Fibroblast of peridontal ligament (primary cell): ENCODE data around the gene ANXA1.

Experiments used
- DNase-seq: peaks from one replicate; pipeline ENCODE4 v3.0.0-alpha.2; 2010; ENCODE audit errors: extremely low read depth

The ANXA1 gene, protein sequence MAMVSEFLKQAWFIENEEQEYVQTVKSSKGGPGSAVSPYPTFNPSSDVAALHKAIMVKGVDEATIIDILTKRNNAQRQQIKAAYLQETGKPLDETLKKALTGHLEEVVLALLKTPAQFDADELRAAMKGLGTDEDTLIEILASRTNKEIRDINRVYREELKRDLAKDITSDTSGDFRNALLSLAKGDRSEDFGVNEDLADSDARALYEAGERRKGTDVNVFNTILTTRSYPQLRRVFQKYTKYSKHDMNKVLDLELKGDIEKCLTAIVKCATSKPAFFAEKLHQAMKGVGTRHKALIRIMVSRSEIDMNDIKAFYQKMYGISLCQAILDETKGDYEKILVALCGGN

DNA sequence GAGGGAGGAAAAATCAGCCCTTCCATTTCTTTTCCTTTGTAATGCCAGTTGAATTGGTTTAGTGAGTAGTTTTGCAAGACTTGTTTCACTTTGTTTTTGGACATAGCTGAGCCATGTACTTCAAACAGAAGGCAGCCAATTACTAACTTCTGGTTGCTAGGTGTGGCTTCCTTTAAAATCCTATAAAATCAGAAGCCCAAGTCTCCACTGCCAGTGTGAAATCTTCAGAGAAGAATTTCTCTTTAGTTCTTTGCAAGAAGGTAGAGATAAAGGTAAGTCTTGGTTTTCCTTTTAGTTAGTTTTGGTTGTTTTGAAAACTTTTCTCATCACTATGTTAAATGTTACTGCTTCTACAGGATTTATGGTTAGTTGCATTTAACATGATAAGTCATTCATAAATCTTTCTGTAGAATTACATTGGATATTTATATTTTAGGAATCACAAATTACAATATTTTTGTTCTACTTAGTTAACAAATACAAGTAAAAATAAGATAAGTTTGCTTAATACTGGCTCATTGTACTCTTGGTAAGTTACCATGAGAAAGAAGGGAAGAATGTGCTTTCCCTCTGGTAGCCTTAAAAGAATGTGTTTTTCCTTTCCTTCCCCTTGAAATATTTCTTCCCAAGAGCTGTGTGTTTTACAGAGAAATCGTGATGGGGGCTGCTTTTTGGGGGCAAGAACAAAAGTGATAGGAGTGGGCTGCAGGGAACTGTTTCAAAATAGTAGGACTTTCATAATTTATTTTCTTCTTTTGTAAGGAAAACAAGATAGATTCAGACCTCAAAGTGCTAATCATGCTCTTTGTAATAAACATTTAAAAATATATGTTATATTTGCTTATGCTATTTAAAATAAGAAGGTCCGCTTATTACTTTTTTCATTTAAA lies at the start of gene ANXA1:
Gene ANXA1, plus strand, starts transcription at position 213 of the 890 bp plus-strand sequence. CDS start 6,671 bp downstream, outside the sequence.
- peak; percentile 96 for DNase-seq

DNA sequence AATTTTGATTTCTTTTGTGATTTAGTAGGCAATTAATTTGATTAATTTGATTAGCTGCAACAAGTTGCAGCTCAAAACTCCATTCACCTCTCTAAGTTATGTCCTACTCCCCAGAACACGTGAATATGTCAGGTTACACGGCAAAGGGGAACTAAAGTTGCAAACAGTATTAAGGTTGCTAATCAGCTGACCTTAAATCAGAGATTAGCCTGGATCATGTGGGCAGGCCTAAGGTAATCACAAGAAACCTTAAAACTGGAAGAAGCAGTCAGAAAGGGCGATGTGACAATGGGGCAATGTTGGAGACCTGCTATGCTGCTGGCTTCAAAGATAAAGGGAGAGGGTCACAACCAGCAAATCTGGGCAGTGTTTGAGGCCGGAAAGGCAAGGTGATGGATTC lies 47.3 kb upstream of the ANXA1 start:
- DNase-seq: no peak

DNA sequence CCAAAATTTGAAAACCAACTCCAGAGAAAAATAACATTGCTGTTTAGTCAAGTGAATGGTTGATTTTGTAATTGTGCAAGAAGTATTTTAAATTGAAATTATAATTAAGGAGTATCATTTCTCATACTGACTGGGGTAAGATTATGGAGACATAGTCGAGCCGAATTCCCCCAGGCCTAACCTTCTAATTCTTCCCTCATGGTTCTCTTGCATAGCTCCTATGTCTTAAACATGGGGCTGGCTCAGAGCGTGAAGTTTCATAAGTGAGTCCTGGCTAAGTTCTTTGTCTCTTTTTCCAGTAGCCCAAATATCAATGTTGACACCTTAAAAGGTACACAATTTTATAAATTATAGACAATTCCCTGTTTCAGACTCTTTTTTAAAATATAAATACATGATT lies 46.7 kb upstream of the ANXA1 start:
- DNase-seq: no peak

DNA sequence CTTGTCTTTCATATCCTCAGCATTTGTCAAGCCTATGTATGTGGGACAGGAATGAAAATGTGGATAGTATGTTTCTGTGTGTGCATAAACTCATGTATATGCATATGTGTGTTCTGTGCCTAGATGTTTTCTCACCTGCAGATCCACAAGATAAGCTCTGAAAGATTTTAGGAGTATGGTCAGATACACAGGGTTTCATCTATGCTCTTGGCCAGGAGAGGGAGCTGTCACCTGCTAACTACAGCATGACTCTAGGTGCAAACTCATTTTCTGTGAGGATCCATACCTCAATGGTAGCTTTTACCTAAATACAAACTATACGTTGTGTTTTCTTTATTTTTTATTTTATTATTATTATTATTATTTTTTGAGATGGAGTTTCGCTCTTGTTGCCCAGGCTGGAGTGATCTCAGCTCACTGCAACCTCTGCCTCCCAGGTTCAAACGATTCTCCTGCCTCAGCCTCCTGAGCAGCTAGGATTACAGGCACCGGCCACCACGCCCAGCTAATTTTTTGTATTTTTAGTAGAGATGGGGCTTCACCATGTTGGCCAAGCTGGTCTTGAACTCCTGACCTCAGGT lies 44.1 kb upstream of the ANXA1 start:
- DNase-seq: peak; percentile 76

DNA sequence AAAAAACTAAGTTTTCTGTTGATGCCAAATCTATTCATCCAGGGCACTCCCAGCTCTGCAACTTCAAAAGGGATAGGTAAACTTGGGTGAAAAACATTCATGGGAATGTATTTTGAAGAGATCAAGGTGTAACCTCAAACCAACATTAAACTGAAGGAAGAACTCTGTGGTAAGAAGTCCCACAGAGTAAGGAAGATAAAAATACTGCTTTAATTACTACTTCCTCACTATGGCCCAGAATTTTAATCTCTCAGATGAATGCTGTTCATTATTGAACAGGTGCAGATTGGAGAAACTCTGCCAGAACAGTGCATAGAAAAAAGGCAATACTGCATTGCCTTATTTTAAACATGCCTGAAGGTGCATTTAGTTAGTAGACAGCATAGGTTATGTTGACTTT lies 37.6 kb upstream of the ANXA1 start:
- no peak for DNase-seq

DNA sequence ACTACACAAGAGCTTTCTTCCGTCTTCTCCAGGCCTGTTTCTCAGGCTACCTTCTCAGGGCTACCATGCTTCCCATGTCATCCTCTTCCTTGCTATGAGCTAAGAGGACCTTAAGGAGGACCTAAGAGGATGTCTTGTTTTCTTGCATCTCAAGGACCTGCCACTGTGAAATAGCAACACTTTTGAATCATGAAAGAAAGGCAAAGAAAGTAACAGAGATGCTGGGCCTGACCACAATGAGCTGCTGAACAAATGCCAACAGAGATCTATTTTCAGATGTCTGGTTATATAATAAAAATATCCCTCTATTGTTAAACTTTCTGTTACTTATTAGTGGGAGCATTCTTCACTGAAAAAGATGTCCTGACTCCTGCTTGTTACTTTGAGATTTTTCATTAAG lies 36.7 kb upstream of the ANXA1 start:
- DNase-seq: peak; percentile 65

DNA sequence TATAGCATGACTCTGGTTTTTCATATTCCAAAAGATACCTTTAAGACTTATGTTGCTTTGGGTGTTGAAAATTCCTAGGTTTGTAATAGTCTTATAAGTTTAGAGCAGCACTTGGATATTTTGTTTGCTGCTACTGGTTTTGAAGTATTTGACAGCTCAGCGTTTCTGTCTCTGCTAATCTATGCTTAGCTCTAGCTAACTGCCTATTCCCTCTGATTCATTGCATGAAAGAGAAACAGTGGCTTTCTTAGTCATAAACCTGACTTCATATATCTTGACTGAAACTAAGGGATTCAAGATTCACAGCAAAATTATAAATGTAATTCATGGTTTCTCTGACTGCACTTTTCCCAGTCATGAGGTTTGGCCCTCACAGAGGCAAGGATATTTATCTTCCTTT lies 35.6 kb upstream of the ANXA1 start:
- peak; percentile 87 for DNase-seq

DNA sequence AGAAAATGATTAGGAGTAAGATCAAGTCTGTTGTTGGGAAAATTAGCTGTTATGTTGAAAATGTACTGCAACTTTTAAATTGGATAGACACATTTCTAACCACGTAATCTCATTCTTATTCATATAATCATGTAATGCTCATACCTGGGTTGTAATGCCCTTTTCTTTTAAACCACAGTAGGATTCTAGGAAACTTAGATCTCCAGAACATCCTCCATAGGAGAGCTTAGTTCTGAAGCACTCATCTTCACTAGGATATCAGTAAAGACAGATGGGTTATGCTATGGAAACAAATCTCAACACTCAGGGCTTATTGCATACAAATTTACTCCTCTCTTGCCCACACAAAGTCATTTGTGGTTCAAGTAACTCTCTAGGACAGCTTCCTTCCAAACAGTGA lies 34.8 kb upstream of the ANXA1 start:
- no peak for DNase-seq

DNA sequence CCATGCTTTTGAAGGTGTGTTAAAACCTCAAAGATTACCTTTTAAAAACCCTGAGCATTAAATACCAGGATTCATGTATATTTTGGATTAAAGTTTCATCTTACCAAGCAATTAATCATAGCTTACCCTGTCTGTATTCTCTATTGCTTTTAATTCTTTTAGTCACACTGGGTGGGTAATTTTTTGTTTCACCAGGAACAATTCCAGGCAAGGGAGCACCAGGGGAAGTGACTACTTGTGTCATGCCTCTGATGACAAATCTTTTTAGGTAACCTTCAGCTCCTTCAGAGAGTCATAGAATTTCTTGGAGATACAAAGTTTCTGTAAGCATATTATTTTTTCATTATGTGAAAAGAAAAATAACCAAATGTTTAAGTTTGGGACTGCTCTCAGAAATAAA lies 33.4 kb upstream of the ANXA1 start:
- DNase-seq: no peak

DNA sequence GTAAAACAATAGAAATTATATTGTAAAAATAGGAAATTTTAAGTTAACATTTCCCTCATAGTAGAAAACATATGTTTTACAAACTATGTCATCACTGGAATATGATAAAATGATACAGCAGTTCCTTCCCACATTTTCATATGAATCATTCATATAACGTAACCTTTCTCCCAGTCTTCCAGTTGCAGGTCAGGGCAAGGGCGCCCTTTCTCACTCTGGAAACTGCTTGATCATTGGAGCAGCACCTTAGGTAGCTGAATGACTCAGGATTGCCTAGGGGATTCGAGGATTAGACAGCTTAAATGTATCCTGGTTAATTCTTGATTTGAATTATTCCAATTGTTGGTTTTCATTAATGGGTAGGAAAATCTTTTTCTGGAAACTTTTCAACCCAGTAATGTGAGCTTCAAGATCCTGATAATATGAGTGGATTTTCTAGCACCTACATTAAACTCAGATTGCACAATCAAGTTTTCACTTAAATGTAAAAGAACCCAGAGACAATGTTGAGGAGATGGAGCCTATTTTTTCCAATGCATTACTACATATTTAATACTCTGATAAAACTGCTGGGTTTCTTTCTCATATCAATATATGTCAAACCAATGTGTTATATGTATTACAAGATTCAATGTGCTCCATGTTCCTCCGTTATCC lies 32.6 kb upstream of the ANXA1 start:
- peak; percentile 89 for DNase-seq

DNA sequence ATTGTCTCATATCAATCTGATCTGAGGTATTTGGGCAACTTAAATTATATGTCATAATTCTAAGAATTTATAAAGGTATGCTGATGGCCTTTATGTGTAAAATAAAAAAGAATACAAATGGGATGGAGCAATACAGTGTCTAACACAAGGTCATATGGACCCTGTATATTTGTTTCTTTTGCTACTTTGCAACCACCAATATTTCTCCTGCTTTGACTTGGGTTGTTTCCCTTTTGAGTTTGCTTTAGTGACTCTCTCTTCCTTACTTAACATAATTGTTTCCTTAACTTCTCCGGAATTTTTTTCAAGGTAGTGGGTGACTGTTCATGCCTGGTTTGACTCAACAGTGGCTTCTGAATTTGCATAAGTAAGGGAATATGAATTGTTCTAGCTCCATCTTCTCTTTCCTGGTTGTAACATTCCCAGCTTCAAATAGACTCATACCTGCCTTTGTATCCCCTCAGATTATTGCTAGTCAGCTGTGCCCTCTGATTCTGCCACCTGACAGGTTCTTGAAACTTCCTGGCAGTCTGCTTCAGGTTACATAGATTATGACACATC lies 30.2 kb upstream of the ANXA1 start:
- DNase-seq: no peak

DNA sequence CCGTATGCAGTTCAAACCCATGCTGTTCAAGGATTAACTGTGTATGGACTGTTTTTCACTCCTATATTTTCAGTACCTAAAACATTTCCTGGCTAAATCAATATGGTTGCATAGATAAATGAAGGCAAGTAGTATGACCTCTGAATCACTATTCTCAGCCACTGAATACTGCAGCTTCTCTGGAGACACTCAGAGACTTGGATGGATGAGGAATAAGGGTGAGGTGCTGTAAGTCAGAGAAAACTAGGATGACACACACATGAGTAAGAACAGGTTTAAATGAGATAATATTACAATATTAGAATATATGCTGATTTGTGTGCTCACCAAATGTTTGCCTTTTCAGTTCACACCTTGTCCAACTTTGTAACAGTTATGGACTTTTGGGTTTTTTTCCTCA lies 26.0 kb upstream of the ANXA1 start:
- DNase-seq: no peak

DNA sequence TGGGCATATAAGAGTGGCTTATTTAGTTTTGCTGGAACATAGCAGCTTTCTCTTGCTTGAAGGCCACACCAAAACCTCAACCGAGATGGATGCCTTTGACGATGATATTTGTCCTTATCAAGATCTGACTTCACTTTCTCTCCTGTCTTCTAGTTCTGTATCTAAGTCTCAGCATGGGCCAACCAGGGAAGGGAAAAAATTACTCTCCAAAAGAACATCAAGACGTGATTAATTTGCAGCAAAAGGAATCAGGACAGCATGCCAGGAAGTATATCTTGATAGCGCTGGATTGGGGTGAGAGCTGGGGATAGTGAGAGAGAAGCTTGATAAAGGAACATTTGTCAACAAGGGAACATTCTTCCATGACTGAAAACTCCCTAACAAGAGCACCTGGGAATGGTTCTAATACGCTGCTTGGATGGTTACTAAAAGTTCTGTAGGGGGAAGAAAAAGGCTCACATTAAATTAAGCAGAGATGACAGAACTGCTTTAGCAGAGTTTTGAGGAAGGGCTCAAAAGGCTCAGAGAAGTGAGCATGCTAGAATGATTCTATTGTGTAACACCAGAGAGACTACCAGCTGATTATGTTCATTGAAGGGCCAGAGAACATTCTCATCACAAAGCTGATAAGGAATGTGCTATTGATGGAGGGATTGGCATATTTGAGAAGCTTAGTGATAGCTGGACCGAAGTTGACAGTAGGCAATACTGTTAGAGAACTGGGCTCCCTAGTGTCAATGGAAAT lies 21.6 kb upstream of the ANXA1 start:
- no peak for DNase-seq

DNA sequence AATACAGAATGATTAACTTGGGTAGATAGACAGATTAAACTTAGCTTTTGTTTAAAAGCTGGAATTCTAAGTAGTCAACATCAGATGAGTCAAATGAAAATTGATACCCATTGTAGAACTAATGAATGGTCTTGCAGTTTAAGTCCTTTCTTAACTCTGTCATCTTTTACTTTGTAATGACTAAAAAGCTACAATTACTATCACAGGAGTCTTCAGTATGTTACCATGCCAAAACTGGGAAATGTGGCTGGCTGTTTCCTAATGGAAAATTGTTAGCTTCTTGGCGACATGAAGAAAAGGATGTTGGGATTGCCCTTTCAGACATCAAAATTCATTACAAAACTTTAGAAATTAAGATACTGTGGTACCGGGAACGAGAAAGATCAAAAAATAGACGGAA lies 20.2 kb upstream of the ANXA1 start:
- DNase-seq: no peak

DNA sequence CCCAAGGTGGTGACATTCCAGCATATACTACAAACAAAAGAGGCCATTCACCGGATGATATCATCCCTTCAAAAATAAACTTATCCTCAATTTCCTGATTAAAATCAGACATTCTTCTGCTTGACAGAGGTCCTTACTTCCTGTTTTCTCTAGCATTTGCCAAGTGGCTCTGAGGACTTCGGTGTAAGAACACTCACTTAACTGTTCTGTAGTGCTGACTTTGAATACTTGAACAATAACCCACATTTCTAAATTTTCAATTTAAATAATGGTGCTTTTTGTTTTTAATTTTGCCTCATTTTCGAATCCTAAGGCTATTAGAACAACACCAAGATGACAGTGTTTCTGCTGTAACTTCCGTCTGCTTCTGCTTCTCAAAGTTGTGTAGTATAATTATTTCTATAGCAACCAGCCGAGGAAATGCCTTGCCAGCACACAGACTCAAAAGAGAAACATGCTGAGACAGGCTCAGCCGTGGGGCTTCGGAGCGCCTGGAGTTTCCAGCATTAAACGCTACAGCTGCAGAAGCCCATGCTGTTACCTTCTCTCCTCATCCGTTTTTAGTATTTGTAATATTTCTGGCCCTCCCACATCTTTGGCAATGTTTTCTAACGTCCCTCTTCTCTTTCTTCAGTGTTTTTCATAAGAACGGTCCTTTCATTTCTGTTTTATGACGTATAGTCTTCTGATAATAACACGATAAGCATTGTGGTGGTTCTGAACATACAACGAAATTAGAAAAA lies 19.5 kb upstream of the ANXA1 start:
- DNase-seq: peak; percentile 91

DNA sequence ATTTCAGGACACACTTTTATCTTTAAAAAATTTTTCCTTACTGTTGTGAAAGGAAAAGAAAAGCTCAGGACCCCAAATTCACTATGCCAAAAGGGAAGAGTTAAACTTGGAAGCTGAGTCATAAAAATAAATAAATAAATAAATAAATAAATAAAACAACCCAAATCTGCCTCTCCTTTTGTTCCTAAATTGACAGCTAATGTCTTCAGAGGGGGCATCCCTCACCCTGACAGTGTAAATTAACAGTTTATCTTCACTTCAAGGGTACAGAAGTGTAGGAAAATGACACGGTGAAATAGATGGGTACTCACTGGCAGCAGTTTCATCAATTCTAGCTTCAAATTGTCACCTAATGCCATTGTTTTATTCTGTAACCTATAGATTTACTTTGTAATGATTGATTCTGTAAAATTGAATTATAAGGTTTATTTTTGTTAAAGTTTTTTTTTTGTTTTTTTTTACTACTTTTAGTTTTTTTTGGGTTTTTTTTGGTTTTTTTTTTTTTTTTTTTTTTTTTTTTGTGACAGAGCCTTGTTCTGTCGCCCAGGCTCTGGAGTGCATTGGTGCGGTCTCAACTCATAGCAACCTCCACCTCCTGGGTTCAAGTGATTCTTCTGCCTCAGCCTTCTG lies 18.5 kb upstream of the ANXA1 start:
- DNase-seq: no peak

DNA sequence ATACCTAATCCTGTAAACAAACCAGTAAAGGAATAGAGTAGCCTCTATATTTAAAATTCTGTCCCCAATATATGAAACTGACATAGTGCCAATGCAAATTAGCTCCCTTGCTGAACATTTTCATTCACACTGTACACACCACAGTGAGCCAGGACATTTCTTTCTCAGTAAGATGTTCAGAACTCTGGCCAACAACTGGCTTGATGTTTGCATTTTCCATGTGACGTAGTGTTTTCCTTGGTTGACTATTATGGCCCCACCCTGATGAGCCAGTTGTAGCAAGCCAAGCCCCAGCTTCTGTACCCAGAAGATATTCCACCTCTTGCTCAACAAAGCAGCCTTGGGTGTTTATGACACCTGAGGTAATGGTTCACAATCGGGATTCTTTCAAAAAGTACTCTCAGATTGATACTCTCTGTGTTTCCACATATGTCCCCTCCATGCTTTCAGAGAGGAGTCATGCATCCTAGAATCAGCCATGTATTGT lies 17.7 kb upstream of the ANXA1 start:
- DNase-seq: peak; percentile 38

DNA sequence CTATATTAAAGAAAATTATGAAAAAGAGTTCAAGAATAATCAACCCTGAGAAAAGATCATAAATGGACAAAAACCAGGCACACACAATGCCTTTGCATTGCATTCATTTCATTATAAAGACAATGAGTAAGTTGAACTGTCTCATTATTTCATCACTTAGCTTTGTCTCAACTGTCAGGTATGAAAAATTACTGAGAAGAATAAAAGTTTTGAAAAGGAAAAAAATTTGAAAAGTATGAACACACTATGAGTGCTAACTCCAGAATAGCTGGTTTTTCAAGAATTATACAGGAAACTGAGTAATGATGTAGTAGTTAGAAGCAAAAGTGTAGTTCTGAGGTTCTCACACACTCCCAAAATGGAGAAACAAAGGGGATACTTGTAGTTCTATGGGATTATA lies 16.3 kb upstream of the ANXA1 start:
- DNase-seq: no peak

DNA sequence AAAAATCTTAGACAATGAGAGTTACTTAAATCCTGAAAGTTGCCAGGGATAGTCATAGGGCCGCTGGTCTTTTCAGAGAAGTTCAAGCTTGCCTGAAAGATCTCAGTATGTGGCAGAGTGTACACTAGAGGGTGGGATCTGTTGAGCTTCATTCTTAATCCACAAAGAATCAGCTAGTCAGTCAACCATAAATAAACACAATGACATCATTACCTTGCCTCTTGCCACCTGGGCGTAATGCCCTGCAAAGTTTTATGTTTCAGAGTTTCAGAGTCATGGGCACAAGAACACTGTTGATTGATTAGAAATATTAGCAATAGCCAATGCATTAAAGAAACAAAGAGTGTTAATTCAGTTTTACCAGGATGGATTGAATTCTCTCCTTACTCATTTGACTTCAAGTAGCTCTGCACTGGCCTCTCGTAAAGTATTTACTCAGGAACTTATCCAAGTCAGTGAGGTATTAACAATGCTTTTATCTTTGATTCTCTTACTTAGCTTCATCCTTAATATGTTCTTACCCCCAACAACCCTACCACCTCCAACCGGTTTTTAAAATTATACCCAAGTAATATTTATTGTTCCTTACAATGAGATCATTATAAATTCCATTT lies 14.3 kb upstream of the ANXA1 start:
- DNase-seq: no peak
